A549 (cell line): ENCODE results near the gene BCAS3. TPM values are rescaled to one million over a fixed set of nuclear protein-coding genes. Genes with fewer than 3 reads are reported as not detected.
"Not testable (repeated sequence)": the region's sequence is repeated elsewhere in the genome, so short reads cannot be mapped to it uniquely, and the experiment has no call there.

Experiments
- ATAC-seq, 2 experiments: fragments of 200-7000 bp in 1 of 2; fragments of >200 bp in 1 of 2; cut with Nextera tagmentation in 1 of 2; cut with Tn5 transposase in 1 of 2; 3 replicates each; pipeline versions ENCODE4 v1.8.0 to v1.9.1; 2018 to 2020; ENCODE audit warnings: mild to moderate bottlenecking in 1 of 2, moderate library complexity in 1 of 2
- CTCF ChIA-PET: fragments of 300-600 bp; sonication (Branson Sonifier 250); formaldehyde crosslinking; extraction: SDS; loops from one replicate; lab custom pipeline; 2021; ENCODE audit warnings: antibody characterized with exemption, inconsistent platforms; lab: Yijun Ruan, JAX
- POLR2A ChIA-PET: fragments of 350-600 bp; formaldehyde crosslinking; extraction: SDS; loops from one replicate; lab custom pipeline; 2021; ENCODE audit warnings: antibody characterized with exemption, inconsistent platforms; lab: Yijun Ruan, JAX
- DNase-seq, 2 experiments: peaks; one replicate each; pipeline versions ENCODE4 v3.0.0 to v3.0.0-alpha.2; 2011 to 2016; ENCODE audit warnings: low read depth in 1 of 2, low spot score in 1 of 2
- FAIRE-seq: peaks from 2 replicates; lab custom pipeline; 2011; peaks lifted over from hg19 to GRCh38; lab: Jason Lieb, UNC
- H3K27ac ChIP-seq, 2 experiments: fragments of >200 bp; sonication (Bioruptor Twin); formaldehyde crosslinking; 3 replicates each; pipeline ENCODE4 v1.5.1; 2016 to 2017
- H3K4me1 ChIP-seq: fragments of >200 bp; sonication (Bioruptor Twin); formaldehyde crosslinking; 3 replicates; pipeline ENCODE4 v1.6.1; 2016
- H3K4me2 ChIP-seq: fragments of >200 bp; sonication (Bioruptor Twin); formaldehyde crosslinking; 3 replicates; pipeline ENCODE4 v1.6.1; 2016
- H3K4me3 ChIP-seq: fragments of >200 bp; sonication (Bioruptor Twin); formaldehyde crosslinking; 3 replicates; pipeline ENCODE4 v1.5.1; 2016
- H3K9me3 ChIP-seq: fragments of >200 bp; sonication (Bioruptor Twin); formaldehyde crosslinking; 3 replicates; pipeline ENCODE4 v1.6.1; 2016
- CBX2 ChIP-seq: fragments of 200-600 bp; sonication (generic); IDR thresholded peaks from 2 replicates; pipeline ENCODE4 v1.6.1; 2016; ENCODE audit warnings: low read depth, mild to moderate bottlenecking, borderline replicate concordance
- CEBPB ChIP-seq, 2 experiments: fragments of >200 bp in 1 of 2; sonication (Bioruptor Twin) in 1 of 2; formaldehyde crosslinking in 1 of 2; IDR thresholded peaks; 2 replicates each; pipeline ENCODE4 v1.6.1; 2012 to 2016
- EP300 ChIP-seq, 2 experiments: fragments of >200 bp; sonication (Bioruptor Twin); formaldehyde crosslinking; IDR thresholded peaks; 2 replicates in 1 of 2; 3 replicates in 1 of 2; pipeline ENCODE4 v1.6.1; 2016 to 2017
- FOSB ChIP-seq: fragments of 250-450 bp; sonication (Bioruptor Pico); IDR thresholded peaks from 2 replicates; pipeline ENCODE4 v1.5.0; 2020; ENCODE audit warnings: mild to moderate bottlenecking, moderate library complexity
- HES2 ChIP-seq: fragments of >200 bp; sonication (Bioruptor Twin); formaldehyde crosslinking; IDR thresholded peaks from 2 replicates; pipeline ENCODE4 v1.6.1; 2016
- HEYL ChIP-seq: fragments of 250-450 bp; sonication (Bioruptor Pico); IDR thresholded peaks from 2 replicates; pipeline ENCODE4 v1.8.0; 2021; ENCODE audit warnings: mild to moderate bottlenecking, moderate library complexity
- HOXB13 ChIP-seq: fragments of 250-450 bp; sonication (Bioruptor Pico); IDR thresholded peaks from 2 replicates; pipeline ENCODE4 v1.5.0; 2020; ENCODE audit warnings: low read depth, mild to moderate bottlenecking, moderate library complexity
- HOXB5 ChIP-seq: fragments of 250-450 bp; sonication (Bioruptor Pico); IDR thresholded peaks from 2 replicates; pipeline ENCODE4 v1.5.0; 2020; ENCODE audit warnings: mild to moderate bottlenecking, moderate library complexity
- MAFK ChIP-seq: fragments of 450-650 bp; IDR thresholded peaks from 2 replicates; pipeline ENCODE4 v1.6.1; 2014; ENCODE audit not compliant: partially characterized antibody
- MAZ ChIP-seq: fragments of 150-350 bp; IDR thresholded peaks from 2 replicates; pipeline ENCODE4 v1.6.1; 2014; ENCODE audit warnings: antibody characterized with exemption, low read depth, low read length, borderline replicate concordance
- NFE2L2 ChIP-seq: fragments of 150-350 bp; conservative IDR thresholded peaks from 2 replicates; pipeline ENCODE4 v1.6.1; 2014; ENCODE audit warnings: low read length
- PHF8 ChIP-seq: fragments of 200-600 bp; sonication (generic); IDR thresholded peaks from 2 replicates; pipeline ENCODE4 v1.6.1; 2016; ENCODE audit warnings: low read depth, mild to moderate bottlenecking, antibody characterized with exemption, moderate library complexity, borderline replicate concordance
- POLR2A ChIP-seq: IDR thresholded peaks from 2 replicates; pipeline ENCODE4 v1.6.1; 2012; ENCODE audit warnings: mild to moderate bottlenecking, low read length
- RAD21 ChIP-seq, 2 experiments: fragments of >200 bp in 1 of 2; sonication (Bioruptor Twin) in 1 of 2; formaldehyde crosslinking in 1 of 2; IDR thresholded peaks in 1 of 2; conservative IDR thresholded peaks in 1 of 2; 2 replicates in 1 of 2; 3 replicates in 1 of 2; pipeline ENCODE4 v1.6.1; 2012 to 2018; ENCODE audit warnings: inconsistent platforms in 1 of 2
- RARB ChIP-seq: fragments of 250-450 bp; sonication (Bioruptor Pico); IDR thresholded peaks from 2 replicates; pipeline ENCODE4 v1.8.0; 2021; ENCODE audit warnings: mild to moderate bottlenecking, moderate library complexity
- RCOR1 ChIP-seq: fragments of 150-350 bp; IDR thresholded peaks from 2 replicates; pipeline ENCODE4 v1.6.1; 2014; ENCODE audit warnings: antibody characterized with exemption, low read length, low read depth
- SMC3 ChIP-seq: fragments of >200 bp; sonication (Bioruptor Twin); formaldehyde crosslinking; IDR thresholded peaks from 3 replicates; pipeline ENCODE4 v1.6.1; 2018; ENCODE audit warnings: inconsistent platforms
- SREBF2 ChIP-seq: fragments of 450-650 bp; IDR thresholded peaks from 2 replicates; pipeline ENCODE4 v1.6.1; 2014; ENCODE audit warnings: mild to moderate bottlenecking, moderate library complexity
- WGBS: methylation state at CpG from one replicate; pipeline ENCODE4 v1.1.6; 2017; ENCODE audit errors: missing lambda C conversion rate; 5-methylcytosine and 5-hydroxymethylcytosine counted together
- polyA plus RNA-seq, 4 experiments: library from polyadenylated mRNA; depleted of rRNA in 3 of 4; stranded (reverse); fragments of >200 nt; fragmentation: RNase III in 1 of 4; extraction: RNeasy Plus Mini Kit Qiagen cat#74134 plus additional on column Dnase treatment in 1 of 4; gene quantifications; 2 replicates in 3 of 4; 3 replicates in 1 of 4; pipeline ENCODE4 v1.2.3, GENCODE V29; 2011 to 2017
- TF ChIP-seq, protein P1 (sequence below): fragments of >200 bp; sonication (Bioruptor Twin); formaldehyde crosslinking; IDR thresholded peaks from 3 replicates; pipeline ENCODE4 v1.5.1; 2016
- TF ChIP-seq, protein P2 (sequence below): fragments of 200-600 bp; sonication (generic); IDR thresholded peaks from 2 replicates; pipeline ENCODE4 v1.6.1; 2016; ENCODE audit warnings: antibody characterized with exemption, mild to moderate bottlenecking, moderate library complexity
- TF ChIP-seq, protein P3 (sequence below): fragments of 450-650 bp; IDR thresholded peaks from 2 replicates; pipeline ENCODE4 v1.6.1; 2014; ENCODE audit warnings: antibody characterized with exemption
- TF ChIP-seq, protein P4 (sequence below): IDR thresholded peaks from 2 replicates; pipeline ENCODE4 v1.6.1; 2012

BCAS3 gene
- polyA plus RNA-seq, 2 of the 4 experiments (the other 2 are of a cell fraction), result 14.7 to 43.4 TPM

- TF ChIP-seq SMC3, result peak; percentile 71
- TF ChIP-seq, protein P1, sequence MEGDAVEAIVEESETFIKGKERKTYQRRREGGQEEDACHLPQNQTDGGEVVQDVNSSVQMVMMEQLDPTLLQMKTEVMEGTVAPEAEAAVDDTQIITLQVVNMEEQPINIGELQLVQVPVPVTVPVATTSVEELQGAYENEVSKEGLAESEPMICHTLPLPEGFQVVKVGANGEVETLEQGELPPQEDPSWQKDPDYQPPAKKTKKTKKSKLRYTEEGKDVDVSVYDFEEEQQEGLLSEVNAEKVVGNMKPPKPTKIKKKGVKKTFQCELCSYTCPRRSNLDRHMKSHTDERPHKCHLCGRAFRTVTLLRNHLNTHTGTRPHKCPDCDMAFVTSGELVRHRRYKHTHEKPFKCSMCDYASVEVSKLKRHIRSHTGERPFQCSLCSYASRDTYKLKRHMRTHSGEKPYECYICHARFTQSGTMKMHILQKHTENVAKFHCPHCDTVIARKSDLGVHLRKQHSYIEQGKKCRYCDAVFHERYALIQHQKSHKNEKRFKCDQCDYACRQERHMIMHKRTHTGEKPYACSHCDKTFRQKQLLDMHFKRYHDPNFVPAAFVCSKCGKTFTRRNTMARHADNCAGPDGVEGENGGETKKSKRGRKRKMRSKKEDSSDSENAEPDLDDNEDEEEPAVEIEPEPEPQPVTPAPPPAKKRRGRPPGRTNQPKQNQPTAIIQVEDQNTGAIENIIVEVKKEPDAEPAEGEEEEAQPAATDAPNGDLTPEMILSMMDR, result peak; percentile 79
- TF ChIP-seq PHF8, result no peak
- peak; percentile 81 to 88 for TF ChIP-seq RAD21 (conservative IDR thresholded peaks at IDR 0.05 in 1 of 2, IDR thresholded peaks at IDR 0.05 in 1 of 2)
- H3K27ac ChIP-seq, result no peak overlapping the region
Observed at GRCh38 chr17:60971515-60972369, 294.1 kb downstream of the BCAS3 start.

GRCh38 chr17:60976861-60977260 lies 299.2 kb downstream of the BCAS3 start:
- 88% methylated on average over 15 of the region's 23 CpGs for WGBS
- POLR2A ChIA-PET, result not testable (repeated sequence)

More at GRCh38 chr17:60971515-60972369, 294.1 kb downstream of the BCAS3 start:
- Histone ChIP-seq H3K4me2 (peak overlapping the region; percentile 22; the same call in 1 of the 3 replicates), H3K4me1 (peaks cover 7% of the 10 kb centered on the region; the same call in 1 of the 3 replicates), H3K4me3 (no peak overlapping the region), H3K9me3 (peaks cover 13% of the 10 kb centered on the region)
- 32% methylated on average over 6 of the region's 6 CpGs for whole genome bisulfite sequencing
- DNase-seq (peak; percentile 37 to 73), ATAC-seq (peak; percentile 89 to 96), FAIRE-seq (peak; percentile 72)
- CTCF ChIA-PET, result interaction anchor here (0.5 to 2.7 kb wide), 34 partner anchors 8 to 610 kb away, joined by 3 to 29 read pairs (median 4); partner anchors contain the start of gene TBX2
- POLR2A ChIA-PET, result no interaction called here

GRCh38 chr17:60989379-60989778 lies 311.7 kb downstream of the BCAS3 start:
- no peak for TF ChIP-seq POLR2A
- no peak for TF ChIP-seq PHF8
- TF ChIP-seq HEYL (CRISPR knock-in tag), result no peak
- TF ChIP-seq, protein P2, sequence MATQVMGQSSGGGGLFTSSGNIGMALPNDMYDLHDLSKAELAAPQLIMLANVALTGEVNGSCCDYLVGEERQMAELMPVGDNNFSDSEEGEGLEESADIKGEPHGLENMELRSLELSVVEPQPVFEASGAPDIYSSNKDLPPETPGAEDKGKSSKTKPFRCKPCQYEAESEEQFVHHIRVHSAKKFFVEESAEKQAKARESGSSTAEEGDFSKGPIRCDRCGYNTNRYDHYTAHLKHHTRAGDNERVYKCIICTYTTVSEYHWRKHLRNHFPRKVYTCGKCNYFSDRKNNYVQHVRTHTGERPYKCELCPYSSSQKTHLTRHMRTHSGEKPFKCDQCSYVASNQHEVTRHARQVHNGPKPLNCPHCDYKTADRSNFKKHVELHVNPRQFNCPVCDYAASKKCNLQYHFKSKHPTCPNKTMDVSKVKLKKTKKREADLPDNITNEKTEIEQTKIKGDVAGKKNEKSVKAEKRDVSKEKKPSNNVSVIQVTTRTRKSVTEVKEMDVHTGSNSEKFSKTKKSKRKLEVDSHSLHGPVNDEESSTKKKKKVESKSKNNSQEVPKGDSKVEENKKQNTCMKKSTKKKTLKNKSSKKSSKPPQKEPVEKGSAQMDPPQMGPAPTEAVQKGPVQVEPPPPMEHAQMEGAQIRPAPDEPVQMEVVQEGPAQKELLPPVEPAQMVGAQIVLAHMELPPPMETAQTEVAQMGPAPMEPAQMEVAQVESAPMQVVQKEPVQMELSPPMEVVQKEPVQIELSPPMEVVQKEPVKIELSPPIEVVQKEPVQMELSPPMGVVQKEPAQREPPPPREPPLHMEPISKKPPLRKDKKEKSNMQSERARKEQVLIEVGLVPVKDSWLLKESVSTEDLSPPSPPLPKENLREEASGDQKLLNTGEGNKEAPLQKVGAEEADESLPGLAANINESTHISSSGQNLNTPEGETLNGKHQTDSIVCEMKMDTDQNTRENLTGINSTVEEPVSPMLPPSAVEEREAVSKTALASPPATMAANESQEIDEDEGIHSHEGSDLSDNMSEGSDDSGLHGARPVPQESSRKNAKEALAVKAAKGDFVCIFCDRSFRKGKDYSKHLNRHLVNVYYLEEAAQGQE, result no peak
- no peak for TF ChIP-seq HOXB13
- no peak for TF ChIP-seq FOSB (CRISPR knock-in tag)
- no peak for TF ChIP-seq RCOR1
- no peak for TF ChIP-seq MAFK
- no peak for TF ChIP-seq HOXB5 (CRISPR knock-in tag)
- no peak for TF ChIP-seq RARB (CRISPR knock-in tag)
- TF ChIP-seq, protein P3, sequence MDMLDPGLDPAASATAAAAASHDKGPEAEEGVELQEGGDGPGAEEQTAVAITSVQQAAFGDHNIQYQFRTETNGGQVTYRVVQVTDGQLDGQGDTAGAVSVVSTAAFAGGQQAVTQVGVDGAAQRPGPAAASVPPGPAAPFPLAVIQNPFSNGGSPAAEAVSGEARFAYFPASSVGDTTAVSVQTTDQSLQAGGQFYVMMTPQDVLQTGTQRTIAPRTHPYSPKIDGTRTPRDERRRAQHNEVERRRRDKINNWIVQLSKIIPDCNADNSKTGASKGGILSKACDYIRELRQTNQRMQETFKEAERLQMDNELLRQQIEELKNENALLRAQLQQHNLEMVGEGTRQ, result no peak
- TF ChIP-seq CEBPB (IDR thresholded peaks at IDR 0.05), result no peak
- no peak for TF ChIP-seq NFE2L2
- TF ChIP-seq SREBF2, result no peak
- TF ChIP-seq, protein P4, sequence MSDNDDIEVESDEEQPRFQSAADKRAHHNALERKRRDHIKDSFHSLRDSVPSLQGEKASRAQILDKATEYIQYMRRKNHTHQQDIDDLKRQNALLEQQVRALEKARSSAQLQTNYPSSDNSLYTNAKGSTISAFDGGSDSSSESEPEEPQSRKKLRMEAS, result no peak
- TF ChIP-seq CBX2, result no peak
- TF ChIP-seq HES2, result no peak
- TF ChIP-seq MAZ, result no peak
- no peak for TF ChIP-seq EP300 (IDR thresholded peaks at IDR 0.05)
- TF ChIP-seq, all 56 proteins: peak for 0
- DNase-seq, result no peak
- H3K4me2 ChIP-seq, result no peak overlapping the region
- no peak for ATAC-seq
- no peak overlapping the region for H3K27ac ChIP-seq
- no peak overlapping the region for H3K4me3 ChIP-seq
- no peak for FAIRE-seq
- no peaks in the 10 kb centered on the region for H3K9me3 ChIP-seq
- POLR2A ChIA-PET, result no interaction called here
- H3K4me1 ChIP-seq, result no peaks in the 10 kb centered on the region
- CTCF ChIA-PET, result interaction anchor here (0.6 to 1.0 kb wide), 4 partner anchors 151 to 562 kb away, joined by 3 read pairs; no protein-coding TSS in a partner anchor

More at GRCh38 chr17:60976861-60977260, 299.2 kb downstream of the BCAS3 start:
- H3K4me3 ChIP-seq, ATAC-seq, H3K4me2 ChIP-seq, CTCF ChIA-PET, H3K9me3 ChIP-seq, DNase-seq, H3K27ac ChIP-seq, H3K4me1 ChIP-seq, FAIRE-seq: not testable (repeated sequence)
